Eye (tissue), 1 donor: ENCODE results near the gene MRNIP.
A peak's percentile ranks its signal among the peaks of the same experiment; 100 is the strongest.

Experiments used
- DNase-seq: peaks from one replicate; pipeline ENCODE4 v3.0.0-alpha.2; 2015

The MRNIP gene

DNA sequence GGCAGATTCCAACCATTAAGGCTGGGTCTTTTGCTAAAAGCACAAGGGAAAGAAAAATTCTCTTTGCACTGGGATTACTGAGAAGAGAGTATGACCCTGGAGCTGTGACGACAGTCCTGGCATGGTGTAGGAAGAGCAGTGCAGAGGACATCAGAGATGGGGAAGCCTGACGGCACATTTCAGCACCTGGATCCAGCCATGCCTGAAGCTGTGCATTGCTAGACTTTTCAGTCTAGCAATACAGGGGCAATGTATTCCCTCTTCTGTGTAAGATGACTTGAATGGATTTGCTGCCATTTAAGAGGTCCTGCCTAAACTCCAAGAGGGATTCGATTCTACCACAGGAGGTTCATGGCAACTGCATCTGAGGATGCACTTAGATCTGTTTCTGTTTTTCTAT lies 12.3 kb upstream of the MRNIP start:
- no peak for DNase-seq

DNA sequence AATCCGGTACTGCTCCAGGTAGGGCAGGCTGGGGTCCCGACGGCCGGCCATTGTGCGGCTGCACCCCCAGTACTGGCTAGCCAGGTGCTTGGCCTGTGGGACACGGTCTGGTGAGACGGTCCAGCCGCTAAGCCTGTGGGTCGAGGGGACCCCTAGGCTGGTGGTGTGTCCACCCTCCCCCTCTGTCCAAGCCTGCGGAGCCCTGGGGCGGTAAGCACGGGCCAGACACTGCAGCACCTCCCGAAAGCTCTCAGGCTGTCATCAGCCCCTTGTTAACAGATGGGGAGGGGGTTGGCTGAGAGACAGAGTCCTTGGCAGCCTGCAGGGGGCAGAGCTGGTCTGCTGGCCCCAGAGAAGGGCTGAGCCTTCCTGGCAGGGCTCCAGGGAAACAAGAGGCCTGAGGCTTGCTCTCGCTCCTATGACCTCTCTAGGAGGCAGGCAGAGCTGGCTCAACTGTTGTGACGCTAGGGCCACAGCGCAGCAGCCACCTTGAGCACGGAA lies 11.8 kb upstream of the MRNIP start:
- DNase-seq = peak; percentile 83

DNA sequence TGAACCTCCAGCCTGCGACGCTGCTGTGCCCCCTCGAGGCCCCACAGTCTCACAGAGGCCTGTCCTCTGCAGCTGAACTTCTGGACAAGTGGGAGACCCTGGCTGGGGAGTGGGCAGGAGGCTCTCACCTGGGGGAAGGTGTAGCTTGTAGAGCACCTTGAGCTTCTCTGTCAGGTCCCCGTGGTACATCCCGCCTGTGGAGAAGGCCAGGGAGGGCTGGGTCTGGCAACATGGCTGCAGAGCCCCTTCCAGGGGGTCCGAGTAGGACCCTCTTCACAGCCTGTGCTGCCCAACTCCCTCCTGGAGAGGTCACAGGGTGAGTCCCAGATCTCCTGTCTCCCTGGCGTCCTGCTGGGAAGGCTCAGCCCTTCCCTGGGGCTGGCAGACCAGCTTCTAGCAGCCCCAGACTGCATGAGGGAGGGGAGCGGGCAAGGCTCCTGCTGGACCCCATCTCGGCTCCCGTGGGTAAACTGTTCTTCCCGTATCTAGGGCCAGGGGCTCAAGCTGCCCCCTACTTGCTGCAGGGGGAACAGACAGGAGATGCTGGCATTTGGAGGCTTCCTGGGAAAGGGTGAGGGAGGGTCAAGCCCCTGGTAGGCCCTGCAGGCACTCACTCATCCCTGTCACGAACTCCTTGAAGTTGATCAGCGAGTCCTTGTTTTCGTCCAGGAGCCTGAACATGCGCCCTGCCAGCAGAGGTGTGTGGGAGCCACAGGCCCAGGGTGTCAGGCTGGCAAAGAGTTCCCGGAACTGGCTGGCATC lies 11.2 kb upstream of the MRNIP start:
- DNase-seq = peak; percentile 32

DNA sequence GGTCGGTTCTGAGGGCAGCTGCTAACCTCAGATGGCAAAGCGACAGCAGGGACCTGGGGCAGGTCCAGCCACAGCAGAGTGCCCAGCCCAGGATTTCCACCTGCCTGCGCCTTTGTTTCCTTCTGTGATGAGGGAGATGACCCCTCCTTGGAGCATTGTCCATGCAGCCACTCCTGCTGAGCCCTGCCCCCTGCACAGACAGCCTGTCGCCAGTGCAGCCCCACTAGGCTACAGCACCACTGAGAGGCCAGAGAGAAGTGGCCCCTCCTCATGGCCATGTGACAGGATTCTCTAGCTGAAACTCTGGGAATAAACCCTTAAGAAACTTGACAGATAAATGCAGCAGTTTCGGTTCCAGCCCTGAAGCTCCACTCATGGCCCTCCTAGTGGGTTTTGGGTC lies 10.5 kb upstream of the MRNIP start:
- peak; percentile 70 for DNase-seq

DNA sequence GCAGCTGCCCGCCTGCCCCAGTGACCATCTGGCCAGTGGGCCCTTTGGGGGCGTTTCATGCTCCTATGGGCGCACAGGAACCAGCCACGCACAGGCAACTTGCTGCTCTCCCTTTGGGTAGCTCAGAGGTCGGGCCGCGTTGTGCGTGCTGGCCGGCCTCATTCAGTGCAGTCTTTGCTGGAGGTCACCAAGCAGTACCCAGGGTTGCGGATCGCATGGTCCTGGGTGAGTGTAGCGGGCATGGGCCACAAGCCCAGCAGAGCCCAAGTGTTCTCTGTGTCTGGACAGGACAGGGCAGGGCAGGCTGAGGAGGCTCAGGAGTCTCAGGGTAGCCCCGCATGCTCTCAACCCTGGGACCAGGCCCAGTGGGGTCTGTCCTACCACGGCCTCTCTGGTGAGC lies 9.9 kb upstream of the MRNIP start:
- no peak for DNase-seq

DNA sequence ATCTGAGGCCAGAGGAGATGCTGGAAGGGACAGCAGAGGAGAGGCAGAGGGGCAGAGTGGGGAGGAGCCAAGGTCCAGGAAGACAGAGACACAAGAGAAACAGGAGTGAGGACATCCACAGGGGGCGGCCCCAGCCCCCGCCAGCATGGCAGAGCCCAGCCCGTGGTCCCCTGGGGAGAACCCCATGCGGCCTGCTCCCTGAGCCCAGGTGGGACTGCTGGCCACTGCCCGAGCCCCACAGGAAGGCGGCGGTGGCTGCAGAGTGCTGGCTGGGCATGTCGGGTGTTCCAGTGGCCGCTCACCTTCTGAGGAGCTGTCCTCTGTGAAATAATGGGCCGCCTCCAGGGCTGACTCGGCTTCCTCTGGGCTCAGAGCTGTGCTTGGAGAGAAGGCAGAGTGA lies 8.9 kb upstream of the MRNIP start:
- no peak for DNase-seq

DNA sequence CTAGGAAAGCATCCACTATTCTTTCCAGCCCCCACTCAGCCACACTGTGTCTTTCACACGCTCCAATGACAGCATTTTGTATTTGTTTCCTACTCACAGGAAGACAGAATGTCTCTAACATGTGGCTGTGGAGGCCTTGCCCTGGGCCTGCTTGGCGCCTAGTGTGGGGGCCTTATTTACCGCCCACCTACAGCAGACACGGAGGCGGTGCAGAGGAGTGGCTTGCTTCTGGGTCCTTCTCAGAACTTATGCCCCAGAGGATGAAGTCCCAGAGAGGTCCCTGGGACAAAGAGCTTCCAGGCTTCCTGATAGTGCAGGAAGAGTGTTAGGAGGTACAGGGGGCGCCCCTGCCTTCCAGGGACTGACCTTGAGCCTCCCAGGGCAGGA lies 8.5 kb upstream of the MRNIP start:
- no peak for DNase-seq

DNA sequence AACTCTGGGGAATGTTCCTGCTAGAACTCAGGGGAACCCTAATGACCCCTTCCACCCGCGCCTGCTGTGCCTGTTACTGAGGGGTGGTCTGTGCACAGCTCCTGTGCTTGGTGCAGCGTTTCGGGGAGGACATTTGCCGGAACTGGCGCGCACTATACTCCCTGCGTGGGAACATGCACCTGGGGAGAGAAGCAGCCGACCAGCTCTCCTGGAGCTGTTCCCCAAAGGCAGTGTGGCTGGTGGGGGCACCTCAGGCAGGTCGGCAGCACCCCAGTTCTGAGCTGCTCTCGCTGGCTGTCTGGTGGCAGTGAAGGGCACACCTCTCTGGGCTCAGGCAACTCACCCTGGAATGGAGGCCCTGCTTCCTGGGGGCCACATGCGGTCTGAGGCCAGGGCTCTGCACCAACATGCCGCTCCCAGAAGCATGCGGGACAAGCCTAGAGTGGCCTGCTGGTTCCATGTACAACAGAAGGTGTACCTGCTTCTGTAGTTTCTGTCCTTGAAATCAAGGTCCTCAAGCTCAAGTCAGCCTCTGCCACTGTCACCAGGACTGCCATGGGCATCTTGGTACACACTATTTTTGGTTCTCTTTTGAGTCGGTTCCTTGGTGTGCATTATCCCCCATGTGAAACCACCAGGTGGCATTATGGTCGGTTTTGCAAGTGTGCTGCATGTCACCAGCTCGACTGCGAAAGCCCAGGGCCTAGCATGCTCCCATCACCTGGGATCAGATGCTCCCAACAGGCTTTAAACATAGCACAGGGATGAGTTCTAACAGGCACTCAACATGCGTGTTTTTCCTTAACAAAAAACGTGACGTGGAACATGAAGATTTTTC lies 7.8 kb upstream of the MRNIP start:
- no peak for DNase-seq

DNA sequence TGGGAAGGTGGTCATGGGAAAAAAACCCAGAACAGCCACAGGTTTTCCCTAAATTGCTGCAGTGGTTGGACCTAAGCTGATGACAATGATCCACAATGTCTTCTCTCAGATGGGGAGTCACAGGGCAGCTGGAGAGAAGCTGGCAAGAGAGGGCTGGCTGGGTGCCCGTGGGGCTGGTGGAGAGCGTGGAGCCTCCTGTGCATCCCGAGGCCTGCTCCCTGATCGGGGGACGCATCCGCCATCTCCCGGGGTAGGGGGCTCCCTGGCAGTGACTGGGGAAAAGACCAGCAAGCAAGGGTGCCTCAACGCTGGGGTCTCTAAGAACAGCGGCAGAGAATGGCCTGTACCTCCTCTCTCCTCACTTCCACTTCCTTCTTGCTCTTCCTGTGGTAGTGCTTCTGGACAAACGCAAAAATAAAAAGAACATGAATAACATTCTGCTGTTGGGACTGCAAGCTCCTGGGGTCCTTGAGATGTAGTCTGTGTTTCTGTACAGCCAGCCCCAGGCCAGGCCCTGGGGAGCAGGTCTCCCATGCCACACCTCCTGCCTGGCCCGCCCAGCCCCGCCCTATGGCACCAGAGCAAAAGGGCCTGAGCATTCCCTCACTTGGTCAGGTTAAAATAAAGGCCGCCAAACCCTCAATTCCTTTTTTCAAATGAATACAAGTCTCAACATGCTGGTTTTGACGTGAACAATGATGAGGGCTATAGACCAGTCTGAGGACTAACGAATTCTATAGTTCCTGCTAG lies 7.0 kb upstream of the MRNIP start:
- no peak for DNase-seq

DNA sequence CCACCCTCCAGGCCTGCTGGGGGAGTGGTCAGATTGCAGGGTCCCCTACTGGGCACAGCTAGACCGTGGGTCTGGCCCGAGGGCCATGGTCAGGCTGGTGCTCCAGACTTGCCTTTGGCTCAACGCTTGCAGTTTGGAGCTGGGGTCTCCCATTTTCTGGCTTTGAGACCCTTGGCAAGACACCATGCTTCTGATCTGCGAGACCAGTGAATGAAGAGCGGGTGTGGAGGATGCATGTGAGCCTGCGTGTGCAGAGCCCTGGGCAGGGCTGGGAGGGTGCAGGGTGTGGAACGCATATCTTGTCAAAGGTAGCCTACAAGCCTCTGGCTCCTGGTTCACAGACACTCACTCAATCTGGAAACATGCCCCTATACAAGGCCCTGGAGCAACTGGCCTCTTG lies 6.1 kb upstream of the MRNIP start:
- DNase-seq = no peak

DNA sequence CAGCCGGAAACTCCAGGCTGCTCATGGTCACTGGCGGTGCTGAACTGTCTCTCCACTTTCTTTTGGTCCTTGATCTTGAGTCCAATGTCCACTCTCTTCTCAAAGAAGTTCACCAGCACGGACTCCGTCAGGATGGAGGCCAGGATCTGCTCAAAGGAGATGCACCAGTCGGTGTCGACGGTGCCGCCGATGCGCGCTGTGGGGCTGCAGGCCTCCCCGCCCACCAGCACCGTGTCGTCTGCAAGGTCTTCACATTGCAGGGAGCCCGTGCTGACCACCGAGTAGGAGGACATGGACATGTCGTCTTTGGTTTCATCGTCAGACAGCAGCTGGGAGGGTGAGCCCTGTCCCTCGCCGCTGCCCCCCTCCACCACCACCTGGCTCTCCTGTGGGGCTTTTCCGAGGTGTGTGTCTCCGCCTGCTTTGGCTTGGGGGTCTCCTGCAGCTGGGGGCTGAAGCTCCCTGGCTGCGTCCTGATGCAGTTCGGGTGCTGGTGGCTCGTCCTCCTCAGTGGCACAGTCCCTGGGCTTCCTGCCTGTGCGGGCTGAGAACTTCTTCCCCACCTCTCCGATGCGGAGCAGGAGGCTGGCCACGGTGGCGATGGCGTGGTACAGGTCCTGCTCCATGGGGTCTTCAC lies 5.0 kb upstream of the MRNIP start:
- DNase-seq = no peak

DNA sequence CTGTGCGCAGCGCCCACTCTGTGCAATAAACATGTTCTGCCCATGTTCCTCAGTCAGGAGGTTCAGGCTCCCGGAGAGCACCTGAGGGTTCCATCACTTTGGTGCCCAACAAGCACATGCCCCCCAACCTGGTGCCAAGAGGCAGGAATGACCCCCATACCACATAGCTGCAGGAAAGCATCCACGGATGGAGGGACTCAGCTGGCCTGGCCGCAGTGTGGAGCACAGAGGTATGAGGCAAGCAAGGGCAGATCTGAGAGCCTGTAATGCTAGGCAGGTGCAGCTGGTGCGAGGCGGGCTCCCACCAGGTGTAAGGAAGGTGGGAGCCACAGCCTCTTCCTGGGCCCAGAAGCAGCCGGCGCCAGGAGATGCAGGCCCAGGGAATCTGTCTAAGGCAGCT lies 4.3 kb upstream of the MRNIP start:
- DNase-seq = no peak

DNA sequence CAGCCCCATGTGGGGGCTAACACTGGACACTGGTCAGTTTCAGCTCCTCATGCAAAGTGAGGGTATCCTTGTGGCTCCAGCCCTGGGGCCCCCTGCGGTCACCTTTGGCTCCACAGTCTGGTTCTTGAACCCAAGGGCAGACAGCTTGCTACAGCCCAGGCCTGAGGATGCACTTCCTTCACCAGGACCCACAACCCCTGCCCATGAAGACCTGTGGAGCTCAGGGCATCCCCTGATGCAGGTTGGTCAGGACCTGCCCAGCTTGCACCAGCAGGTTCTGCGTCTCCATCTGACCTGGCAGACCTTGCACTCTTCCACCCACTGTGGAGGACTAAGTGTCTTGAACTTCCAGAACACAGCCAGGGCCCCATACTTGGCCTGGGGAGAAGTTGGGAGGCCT lies 3.7 kb upstream of the MRNIP start:
- no peak for DNase-seq

DNA sequence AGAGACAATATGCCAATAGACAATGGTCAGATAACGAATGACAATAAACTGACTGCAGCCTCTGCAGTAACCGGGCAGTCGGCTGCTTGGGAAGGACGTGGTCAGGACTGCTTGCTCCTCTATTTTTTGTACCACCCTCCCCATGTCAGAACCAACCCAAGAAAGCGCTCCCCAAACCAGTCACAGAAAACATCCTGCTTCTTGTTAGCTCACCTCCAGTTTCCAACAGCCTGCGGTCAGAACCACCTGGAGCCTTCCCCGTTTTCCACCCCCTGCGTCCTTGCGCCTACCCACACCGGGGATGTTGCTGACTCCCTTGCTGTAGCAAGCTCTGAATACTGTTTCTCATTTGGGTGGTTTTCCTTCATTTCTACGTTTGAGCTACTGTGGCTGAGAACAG lies 1.7 kb upstream of the MRNIP start:
- DNase-seq = no peak

DNA sequence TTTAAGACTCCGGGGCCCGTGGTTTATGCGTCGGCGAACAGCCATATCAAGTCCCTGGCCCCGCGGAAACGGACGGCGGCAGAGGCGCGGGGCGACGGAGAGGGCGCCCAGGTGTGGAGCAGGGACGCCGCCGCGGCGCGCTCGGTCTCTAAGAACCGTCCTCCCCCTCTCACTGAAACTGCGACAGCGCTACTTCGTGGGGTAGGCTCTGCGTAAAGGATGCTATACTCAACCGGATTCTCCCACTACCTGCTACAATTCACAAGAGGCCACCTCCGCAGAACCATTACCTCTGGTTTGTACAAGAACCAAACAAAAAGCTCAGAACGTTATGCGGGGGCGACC lies 404 bp downstream of the MRNIP start:
- no peak for DNase-seq

DNA sequence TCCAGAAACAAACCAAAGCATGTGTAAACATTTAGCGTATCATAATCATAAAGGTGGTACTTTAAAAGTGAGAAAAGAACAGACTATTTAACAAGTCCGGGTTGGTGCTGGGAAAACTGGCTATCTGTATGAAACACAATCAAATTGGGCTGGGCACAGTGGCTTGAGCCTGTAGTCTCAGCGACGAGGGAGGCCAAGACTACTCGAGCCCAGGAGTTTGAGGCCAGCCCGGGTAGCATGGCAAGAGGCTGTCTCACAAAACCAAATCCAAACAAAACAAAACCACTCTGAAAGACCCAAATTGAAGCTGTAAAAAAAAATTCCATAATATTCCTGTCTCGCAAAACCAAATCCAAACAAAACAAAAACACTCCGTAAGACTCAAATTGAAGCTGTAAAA lies 4.3 kb downstream of the MRNIP start:
- DNase-seq = no peak

DNA sequence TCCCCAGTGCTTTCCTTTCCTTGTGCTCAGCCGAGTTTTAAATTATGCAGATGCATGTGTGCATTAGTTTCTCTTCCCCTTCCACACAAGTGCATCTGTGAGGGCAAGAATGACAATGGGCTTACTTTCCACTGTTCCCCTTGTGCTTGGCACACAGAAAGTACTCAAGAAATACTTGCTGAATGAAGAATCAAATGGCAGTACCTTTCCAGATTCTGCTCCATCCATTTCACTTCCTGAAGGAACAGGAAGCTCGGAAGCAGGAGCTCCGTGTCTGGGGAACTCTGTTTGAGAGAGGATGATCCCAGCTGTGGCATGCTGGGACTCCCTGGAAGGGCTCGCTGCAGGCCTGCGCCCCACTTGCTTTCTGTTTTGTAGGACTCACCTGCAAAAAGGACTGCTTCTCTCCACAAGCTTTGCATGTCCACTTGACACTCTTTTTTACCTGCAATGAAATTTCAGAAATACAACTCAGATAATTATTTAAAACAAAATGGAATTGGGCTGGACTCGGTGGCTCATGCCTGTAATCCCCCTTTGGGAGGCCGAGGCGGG lies 5.5 kb downstream of the MRNIP start:
- DNase-seq = no peak

DNA sequence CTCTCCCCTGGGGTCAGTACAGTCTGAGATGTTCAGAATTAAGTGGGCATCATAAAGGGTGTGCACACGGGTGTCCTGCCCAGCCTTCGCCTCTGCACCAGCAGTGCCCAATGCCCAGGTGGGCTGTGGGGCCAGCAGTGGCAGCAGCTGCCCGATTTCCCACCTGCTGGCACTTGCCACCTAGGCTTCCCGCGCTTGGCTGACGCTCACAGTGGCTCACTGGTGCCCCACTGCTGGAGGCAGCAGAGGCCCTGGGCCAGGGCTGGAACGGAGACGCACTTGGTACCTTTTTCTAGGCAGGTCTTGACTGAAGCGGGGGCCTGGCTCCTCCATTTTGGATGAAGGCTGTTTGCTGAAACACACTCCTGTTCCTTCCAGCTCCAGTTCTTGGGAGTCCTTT lies 17.0 kb downstream of the MRNIP start:
- no peak for DNase-seq

DNA sequence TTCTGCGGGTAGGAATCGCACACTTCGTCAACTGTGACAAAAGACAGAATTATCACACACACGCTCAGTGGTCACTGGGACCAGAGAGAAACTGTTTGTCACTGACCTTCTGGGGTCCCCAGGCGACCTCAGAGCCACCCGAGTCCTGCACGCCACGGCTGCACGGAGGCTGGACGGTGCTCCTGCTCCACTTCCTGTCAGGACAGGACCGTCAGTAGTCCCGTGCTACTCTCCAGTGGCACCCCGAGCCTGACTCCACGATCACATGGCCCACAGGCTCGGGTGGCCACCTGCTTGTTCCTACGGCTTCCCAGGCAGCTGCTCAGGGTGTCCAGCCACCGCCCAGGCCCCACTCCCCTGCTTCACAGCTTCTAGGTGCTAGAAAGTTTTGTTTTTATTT lies 17.9 kb downstream of the MRNIP start:
- no peak for DNase-seq

DNA sequence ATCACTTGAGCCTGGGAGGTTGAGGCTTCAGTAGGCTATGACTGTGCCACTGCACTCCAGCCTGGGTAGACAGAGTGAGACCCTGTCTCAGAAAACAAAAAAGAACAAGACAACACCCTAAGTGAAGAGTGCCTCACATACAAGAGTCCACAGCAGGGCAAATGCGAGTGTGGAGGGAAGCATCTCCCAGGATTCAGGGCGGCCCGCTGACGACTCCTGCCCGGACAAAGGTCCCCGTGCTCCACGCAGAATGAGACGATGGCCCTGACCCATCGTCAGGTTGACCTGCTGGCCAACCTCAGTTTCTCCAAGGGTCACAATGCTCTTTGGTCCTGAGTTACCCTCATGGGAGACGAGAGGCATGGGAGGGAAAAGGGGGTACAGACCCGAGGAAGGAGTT lies 18.3 kb downstream of the MRNIP start:
- DNase-seq = no peak

DNA sequence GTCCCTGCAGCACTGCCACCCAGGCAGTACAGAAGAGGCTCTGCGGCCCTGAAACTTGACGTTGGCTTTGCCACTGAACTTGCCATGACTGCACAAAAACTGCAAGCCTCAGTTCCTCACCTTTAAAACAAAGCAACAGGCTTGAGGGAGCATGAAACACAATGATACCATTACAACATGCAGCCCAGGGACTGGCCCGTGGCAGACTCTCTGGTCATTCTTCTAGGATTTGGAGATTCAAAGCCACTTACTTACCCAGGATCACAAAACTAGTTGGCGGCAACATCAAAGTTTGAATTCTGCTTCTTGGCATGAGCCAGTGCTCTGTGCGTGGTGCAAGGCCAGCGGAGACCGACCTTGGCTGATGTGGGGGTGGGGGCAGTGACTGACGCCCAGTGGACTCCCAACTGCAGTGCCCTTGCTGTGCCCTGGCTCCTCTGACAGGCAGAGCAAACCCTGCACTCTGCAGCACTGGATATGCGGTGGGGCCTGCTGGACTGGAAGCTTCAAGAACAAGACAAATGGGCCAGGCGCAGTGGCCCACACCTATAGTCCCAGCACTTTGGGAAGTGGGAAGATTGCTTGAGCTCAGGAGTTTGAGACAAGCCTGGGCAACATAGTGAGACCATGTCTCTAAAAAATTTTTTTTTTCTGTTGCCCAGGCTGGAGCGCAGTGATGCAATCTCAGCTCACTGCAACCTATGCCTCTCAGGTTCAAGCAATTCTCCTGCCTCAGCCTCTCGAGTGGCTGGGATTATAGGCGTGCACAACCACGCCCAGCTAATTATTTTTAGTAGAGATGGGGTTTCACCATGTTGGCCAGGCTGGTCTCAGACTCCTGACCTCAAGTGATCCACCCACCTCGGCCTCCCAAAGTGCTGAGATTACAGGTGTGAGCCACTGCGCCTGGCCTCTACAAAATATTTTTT lies 19.0 kb downstream of the MRNIP start:
- no peak for DNase-seq
